SJCRH30 (cell line): ENCODE data around the gene C12orf43. TPM values are rescaled to one million over a fixed set of nuclear protein-coding genes. Genes with fewer than 3 reads are reported as not detected.

Experiments
- DNase-seq, 2 experiments: peaks; one replicate each; pipeline ENCODE4 v3.0.0-alpha.2; 2015 to 2020
- H3K27ac ChIP-seq: fragments of 250-450 bp; sonication (Bioruptor Pico); 2 replicates; pipeline ENCODE4 v1.5.1; 2020; ENCODE audit warnings: mild to moderate bottlenecking, moderate library complexity
- H3K27me3 ChIP-seq: fragments of 250-450 bp; sonication (Bioruptor Pico); 2 replicates; pipeline ENCODE4 v1.5.1; 2020; ENCODE audit warnings: mild to moderate bottlenecking, moderate library complexity
- H3K36me3 ChIP-seq: fragments of 250-450 bp; sonication (Bioruptor Pico); 2 replicates; pipeline ENCODE4 v1.5.1; 2020; ENCODE audit warnings: mild to moderate bottlenecking, moderate library complexity
- H3K4me1 ChIP-seq: fragments of 250-450 bp; sonication (Bioruptor Pico); 2 replicates; pipeline ENCODE4 v1.5.1; 2020; ENCODE audit warnings: mild to moderate bottlenecking, moderate library complexity
- H3K4me3 ChIP-seq: fragments of 250-450 bp; sonication (Bioruptor Pico); 2 replicates; pipeline ENCODE4 v1.5.1; 2020; ENCODE audit warnings: mild to moderate bottlenecking, moderate library complexity
- H3K9me3 ChIP-seq: fragments of 250-450 bp; sonication (Bioruptor Pico); replicated peaks from 2 replicates; pipeline ENCODE4 v1.5.1; 2020; ENCODE audit warnings: mild to moderate bottlenecking, moderate library complexity
- total RNA-seq: library from RNA; depleted of rRNA; stranded (reverse); fragments of >200 nt; shearing (Covaris generic); gene quantifications from 2 replicates; pipeline ENCODE4 v1.2.3, GENCODE V29; 2014

C12orf43 gene
- total RNA-seq, 1 experiment from 2014 or later = 18.9 TPM

- Histone ChIP-seq H3K27me3 (0 out of 2 replicates have a peak, but pooled peaks cover 3% of the 10 kb centered on the region), H3K4me1 (no peaks in the 10 kb centered on the region), H3K4me3 (no peak overlapping the region), H3K27ac (no peak overlapping the region), H3K36me3 (no peaks in the 10 kb centered on the region), H3K9me3 (no peaks in the 10 kb centered on the region)
- DNase-seq = no peak
Observed at GRCh38 chr12:120979862-120980696, 36.2 kb downstream of the C12orf43 start.

GRCh38 chr12:120979220-120979861 is 36.9 kb downstream of the C12orf43 start:
- no peaks in the 10 kb centered on the region for H3K4me1 ChIP-seq
- H3K36me3 ChIP-seq = no peaks in the 10 kb centered on the region
- no peak for DNase-seq
- no peak overlapping the region for H3K4me3 ChIP-seq
- H3K27me3 ChIP-seq = 0 out of 2 replicates have a peak, but pooled peaks cover 3% of the 10 kb centered on the region
- H3K9me3 ChIP-seq = no peaks in the 10 kb centered on the region
- no peak overlapping the region for H3K27ac ChIP-seq

GRCh38 chr12:120978296-120979219 is 37.7 kb downstream of the C12orf43 start, which contains the start of gene HNF1A:
HNF1A (plus strand) TSS chr12:120978543; CDS start chr12:120978769, 226 bp downstream.
- Histone ChIP-seq H3K9me3 (no peaks in the 10 kb centered on the region), H3K4me3 (no peak within 1 kb of the TSS), H3K36me3 (no peaks in the 10 kb centered on the region), H3K27me3 (0 out of 2 replicates have a peak, but pooled peaks cover 3% of the 10 kb centered on the region), H3K27ac (no peak within 1 kb of the TSS), H3K4me1 (no peaks in the 10 kb centered on the region)
- DNase-seq = no peak

GRCh38 chr12:120977531-120978295 is 38.6 kb downstream of the C12orf43 start:
- H3K36me3 ChIP-seq = no peaks in the 10 kb centered on the region
- no peak overlapping the region for H3K4me3 ChIP-seq
- DNase-seq = no peak
- H3K9me3 ChIP-seq = no peaks in the 10 kb centered on the region
- H3K27ac ChIP-seq = no peak overlapping the region
- 0 out of 2 replicates have a peak, but pooled peaks cover 3% of the 10 kb centered on the region for H3K27me3 ChIP-seq
- H3K4me1 ChIP-seq = no peaks in the 10 kb centered on the region

- Histone ChIP-seq H3K9me3 (no peaks in the 10 kb centered on the region), H3K4me3 (no peak overlapping the region), H3K4me1 (no peaks in the 10 kb centered on the region), H3K27me3 (no peaks in the 10 kb centered on the region), H3K27ac (no peak overlapping the region), H3K36me3 (no peaks in the 10 kb centered on the region)
- DNase-seq = no peak
Observed at GRCh38 chr12:120972870-120973543, 43.3 kb downstream of the C12orf43 start.

GRCh38 chr12:120971299-120972180 is 44.7 kb downstream of the C12orf43 start:
- no peaks in the 10 kb centered on the region for H3K4me1 ChIP-seq
- no peak overlapping the region for H3K27ac ChIP-seq
- no peaks in the 10 kb centered on the region for H3K36me3 ChIP-seq
- DNase-seq = peak; percentile 17 to 72
- no peaks in the 10 kb centered on the region for H3K27me3 ChIP-seq
- H3K9me3 ChIP-seq = no peaks in the 10 kb centered on the region
- H3K4me3 ChIP-seq = no peak overlapping the region

- H3K9me3 ChIP-seq = no peaks in the 10 kb centered on the region
- H3K27ac ChIP-seq = no peak overlapping the region
- H3K4me3 ChIP-seq = no peak overlapping the region
- no peaks in the 10 kb centered on the region for H3K36me3 ChIP-seq
- DNase-seq = no peak
- H3K4me1 ChIP-seq = no peaks in the 10 kb centered on the region
- no peaks in the 10 kb centered on the region for H3K27me3 ChIP-seq
Observed at GRCh38 chr12:120970310-120970709, 46.0 kb downstream of the C12orf43 start.

GRCh38 chr12:120965534-120966091 is 50.7 kb downstream of the C12orf43 start:
- H3K36me3 ChIP-seq = no peaks in the 10 kb centered on the region
- H3K27ac ChIP-seq = no peak overlapping the region
- DNase-seq = no peak
- H3K9me3 ChIP-seq = no peaks in the 10 kb centered on the region
- H3K27me3 ChIP-seq = no peaks in the 10 kb centered on the region
- H3K4me3 ChIP-seq = no peak overlapping the region
- H3K4me1 ChIP-seq = no peaks in the 10 kb centered on the region

GRCh38 chr12:120964298-120964697 is 52.0 kb downstream of the C12orf43 start:
- Histone ChIP-seq H3K4me1 (no peaks in the 10 kb centered on the region), H3K9me3 (no peaks in the 10 kb centered on the region), H3K27ac (no peak overlapping the region), H3K27me3 (no peaks in the 10 kb centered on the region), H3K4me3 (no peak overlapping the region), H3K36me3 (no peaks in the 10 kb centered on the region)
- DNase-seq = no peak

GRCh38 chr12:120962532-120963020 is 53.7 kb downstream of the C12orf43 start:
- H3K27me3 ChIP-seq = no peaks in the 10 kb centered on the region
- H3K4me1 ChIP-seq = no peaks in the 10 kb centered on the region
- H3K36me3 ChIP-seq = no peaks in the 10 kb centered on the region
- no peak overlapping the region for H3K4me3 ChIP-seq
- H3K27ac ChIP-seq = no peak overlapping the region
- H3K9me3 ChIP-seq = no peaks in the 10 kb centered on the region
- DNase-seq = no peak

- Histone ChIP-seq H3K4me1 (no peaks in the 10 kb centered on the region), H3K27me3 (no peaks in the 10 kb centered on the region), H3K36me3 (no peaks in the 10 kb centered on the region), H3K9me3 (no peaks in the 10 kb centered on the region), H3K27ac (no peak overlapping the region), H3K4me3 (no peak overlapping the region)
- no peak for DNase-seq
Observed at GRCh38 chr12:120961604-120962531, 54.4 kb downstream of the C12orf43 start.

GRCh38 chr12:120960657-120961056 is 55.6 kb downstream of the C12orf43 start:
- H3K4me3 ChIP-seq = no peak overlapping the region
- no peaks in the 10 kb centered on the region for H3K36me3 ChIP-seq
- no peaks in the 10 kb centered on the region for H3K27me3 ChIP-seq
- no peaks in the 10 kb centered on the region for H3K9me3 ChIP-seq
- no peaks in the 10 kb centered on the region for H3K4me1 ChIP-seq
- no peak overlapping the region for H3K27ac ChIP-seq
- no peak for DNase-seq
